CD4-positive, alpha-beta T cell treated with Interleukin-15 for 1 hour (primary cell): ENCODE results near the gene LIPC.

Experiments
- DNase-seq: peaks from one replicate; pipeline ENCODE4 v3.0.0-alpha.2; 2020

The LIPC gene

DNA sequence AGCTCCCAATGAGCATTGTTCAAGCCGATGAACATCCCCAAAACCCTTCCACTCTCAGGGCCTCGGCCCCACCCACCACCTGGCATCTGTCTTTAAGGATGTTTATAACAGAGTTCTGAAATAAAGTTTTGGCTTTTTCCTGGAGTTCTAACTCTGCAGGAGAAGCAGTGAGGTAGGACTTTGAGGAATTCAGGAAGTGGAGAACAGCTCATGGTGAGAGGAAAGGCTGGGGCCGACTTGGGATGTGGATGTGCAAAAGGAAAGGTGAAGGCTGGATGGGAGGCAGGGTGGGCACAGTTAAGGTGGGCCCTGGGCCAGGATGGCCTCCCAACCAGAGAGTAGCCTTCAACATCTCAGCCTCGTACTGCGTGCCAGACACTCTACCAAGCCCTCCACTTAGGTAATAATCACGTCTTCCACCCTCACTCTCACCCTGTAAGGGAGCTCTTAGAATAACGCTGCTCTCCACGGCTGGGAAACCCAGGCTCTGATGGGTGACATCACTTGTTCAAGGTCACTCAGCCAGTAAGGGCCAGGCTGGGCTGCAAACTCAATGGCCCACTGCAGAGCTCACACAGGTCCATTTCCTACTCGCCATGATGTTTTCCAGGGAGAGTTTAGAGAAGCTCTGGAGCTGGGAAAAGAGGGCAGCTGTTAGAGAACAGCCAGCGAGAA lies 28.5 kb downstream of the LIPC start:
- DNase-seq, result no peak

- no peak for DNase-seq
Observed at GRCh38 chr15:58460872-58461271, 29.1 kb downstream of the LIPC start.

DNA sequence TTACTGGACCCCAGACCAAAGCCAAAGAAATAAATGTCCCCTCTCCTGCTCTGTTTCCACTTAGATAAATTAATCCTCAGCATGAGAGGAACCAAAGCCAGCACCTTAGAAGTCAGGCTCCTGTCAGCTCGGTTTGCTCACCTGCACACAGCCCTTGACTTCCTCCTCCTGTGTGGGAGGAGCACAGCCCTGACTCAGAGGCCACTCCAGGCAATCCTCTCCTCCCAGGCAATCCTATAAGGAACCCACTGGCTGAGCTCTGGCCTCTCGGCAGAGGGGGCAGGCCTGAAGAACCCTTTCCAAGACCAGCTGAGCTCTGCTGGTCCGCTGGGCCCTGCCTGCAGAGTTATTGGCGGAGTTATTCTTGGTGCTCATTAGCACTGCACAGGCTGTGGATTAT lies 30.8 kb downstream of the LIPC start:
- no peak for DNase-seq

DNA sequence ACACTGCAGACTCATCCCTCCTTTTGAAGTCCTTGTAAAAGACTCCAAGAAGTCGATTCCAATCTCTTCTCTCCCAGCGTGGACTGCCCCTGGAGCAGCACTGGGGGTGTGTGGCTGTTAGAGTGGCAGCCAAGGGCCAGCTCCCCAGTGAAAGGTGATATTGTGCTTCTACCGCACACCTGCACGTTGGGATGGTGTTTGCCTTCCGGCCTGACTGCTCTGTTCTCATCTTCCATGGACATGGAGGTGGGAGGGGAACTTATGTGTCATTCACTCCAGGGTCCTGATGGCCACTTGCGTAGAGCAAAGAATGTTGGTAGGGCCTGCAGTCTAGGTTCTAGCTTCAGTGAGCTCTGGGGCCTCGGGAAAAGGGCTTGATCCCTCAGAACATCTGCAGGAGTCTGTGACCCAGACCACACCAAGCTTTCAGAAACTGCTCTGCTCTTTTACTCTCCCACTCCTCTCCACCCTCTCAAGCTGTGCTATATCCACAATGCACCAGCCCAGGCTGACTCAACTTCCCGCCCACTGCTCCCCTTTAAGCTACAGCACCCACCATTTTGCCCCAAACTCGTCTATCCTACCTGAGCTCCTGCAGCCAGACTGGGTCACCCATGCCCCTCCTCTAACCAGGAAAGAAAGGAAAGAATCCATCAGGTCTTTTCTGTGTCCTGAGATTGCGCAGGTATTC lies 31.3 kb downstream of the LIPC start:
- no peak for DNase-seq

GRCh38 chr15:58463815-58464650 lies 32.2 kb downstream of the LIPC start:
- DNase-seq, result no peak

DNA sequence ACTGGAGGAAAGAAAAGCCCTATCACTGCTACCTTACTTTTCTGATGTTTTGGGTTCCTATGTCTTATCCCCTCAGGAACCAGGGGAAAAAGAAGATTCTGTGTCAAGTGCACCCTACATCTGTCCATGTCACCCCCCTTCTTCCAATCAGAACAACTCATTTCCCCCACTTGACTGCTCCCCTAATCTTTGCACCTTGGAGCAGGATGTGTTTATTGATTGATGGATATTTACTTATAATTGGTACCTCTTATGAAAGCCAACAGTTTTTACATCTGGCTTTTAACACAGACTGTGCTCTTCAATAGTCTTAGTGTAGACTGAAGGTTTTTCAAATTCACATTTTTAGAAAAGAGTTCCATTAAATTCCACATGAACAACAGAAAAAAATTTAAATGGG lies 33.3 kb downstream of the LIPC start:
- DNase-seq, result no peak

- no peak for DNase-seq
Observed at GRCh38 chr15:58465866-58466517, 34.2 kb downstream of the LIPC start.

DNA sequence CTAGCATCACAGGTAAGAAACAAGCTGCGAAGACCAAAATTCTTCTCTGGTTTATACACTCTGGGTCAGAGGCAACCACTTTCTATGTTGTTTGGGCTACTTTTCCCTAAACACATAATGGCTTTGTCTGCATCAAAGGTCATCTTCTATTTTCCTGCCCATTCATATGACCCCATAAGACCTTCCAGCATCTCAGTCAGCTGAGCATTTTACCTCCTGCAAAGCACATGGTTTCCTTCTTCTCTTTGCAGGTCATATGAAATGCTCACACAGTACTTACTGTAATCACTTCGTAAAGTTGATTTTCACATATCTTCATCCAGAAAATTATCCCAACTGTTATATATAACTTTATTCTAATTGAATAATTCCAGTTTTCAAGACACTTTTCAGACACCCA lies 34.8 kb downstream of the LIPC start:
- no peak for DNase-seq

GRCh38 chr15:58467121-58467721 lies 35.4 kb downstream of the LIPC start:
- no peak for DNase-seq

DNA sequence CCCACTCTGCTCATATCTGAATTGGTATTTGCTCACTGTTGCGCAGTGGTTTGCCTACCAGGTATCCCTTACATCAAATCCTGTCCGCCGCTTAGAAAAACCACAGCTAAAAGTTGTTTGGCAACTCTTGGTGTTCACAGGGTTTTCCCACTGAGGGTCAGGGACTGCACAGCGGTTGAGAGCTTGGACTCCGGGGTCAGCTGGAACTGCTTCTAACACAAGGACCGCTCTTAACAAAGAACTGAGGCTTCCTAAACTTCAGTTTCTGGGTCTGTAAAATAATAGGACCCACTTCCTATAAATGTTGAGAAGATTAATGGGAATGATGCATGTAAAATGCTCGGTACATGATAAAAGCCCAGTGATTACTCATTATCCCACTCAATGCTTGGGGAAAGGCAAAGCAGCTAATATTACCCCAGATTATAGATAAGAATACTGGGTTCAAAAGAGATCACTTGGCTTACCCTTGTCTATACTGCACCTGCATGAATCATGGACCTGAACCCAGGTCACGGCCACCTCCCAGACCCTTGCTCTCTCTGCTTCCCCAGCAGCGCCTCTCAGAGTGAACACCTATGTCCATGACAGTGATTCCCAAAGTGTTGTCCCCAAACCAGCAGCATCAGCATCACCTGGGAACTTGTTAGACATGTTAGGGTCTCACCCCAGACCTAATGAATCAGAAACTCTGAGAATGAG lies 36.1 kb downstream of the LIPC start:
- no peak for DNase-seq

GRCh38 chr15:58469432-58470353 lies 37.9 kb downstream of the LIPC start:
- DNase-seq, result no peak

GRCh38 chr15:58471348-58471747 lies 39.6 kb downstream of the LIPC start:
- no peak for DNase-seq

GRCh38 chr15:58472221-58472620 lies 40.4 kb downstream of the LIPC start:
- no peak for DNase-seq

DNA sequence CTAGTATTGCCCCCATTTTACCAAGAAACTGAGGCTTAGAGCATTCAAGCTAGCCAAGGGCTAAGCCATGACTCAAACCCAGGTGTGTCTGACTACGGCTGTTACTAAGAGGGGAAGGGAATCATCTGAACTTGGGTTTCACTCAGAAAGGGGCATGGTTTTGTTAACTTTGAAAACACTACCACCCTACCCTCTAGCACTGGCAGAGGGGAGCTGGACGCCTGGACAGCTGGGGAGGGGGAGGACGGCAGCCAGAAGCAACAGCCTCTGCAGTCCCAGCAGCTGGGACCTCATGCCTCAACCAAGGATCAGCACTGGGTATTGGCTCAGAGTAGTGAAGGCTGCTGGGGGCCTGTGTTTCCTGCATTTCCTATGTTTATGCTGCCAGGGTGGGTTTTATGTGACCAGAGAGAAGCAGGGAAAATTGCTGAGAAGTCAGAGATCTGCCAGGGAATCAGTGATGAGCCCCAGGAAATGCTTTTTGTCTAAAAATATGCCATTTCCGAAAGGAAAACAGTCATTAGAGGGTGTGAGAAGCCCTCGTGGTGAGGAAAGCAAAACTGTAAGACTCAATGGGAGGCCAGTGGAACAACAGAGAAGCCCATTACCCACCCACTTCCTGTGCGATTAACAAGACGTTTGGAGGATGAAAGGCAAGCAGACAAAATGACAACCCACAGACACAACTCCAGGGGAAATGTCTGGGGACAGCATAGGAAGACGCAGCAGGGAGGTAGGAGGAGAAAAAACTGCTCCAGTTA lies 41.2 kb downstream of the LIPC start:
- DNase-seq, result peak; percentile 49

DNA sequence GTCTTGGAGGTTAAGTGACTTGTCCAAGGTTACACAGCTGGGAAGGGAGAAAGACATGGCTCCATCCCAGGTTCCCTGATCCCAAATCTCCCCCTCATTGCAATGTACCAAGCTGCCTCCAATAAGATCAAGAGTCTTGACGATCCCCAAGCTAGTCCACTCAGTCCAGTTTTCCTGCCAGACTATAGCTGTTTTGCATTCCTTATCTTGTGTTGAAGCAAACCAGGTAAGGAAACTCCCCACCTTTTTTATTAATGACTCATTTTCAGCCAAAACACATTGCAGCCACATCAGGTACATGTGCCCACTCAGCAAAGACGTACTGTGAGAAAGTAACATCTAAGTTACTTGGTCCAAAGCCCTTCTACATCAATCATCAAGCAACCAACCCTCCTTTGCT lies 41.9 kb downstream of the LIPC start:
- no peak for DNase-seq

GRCh38 chr15:58474741-58475323 lies 43.0 kb downstream of the LIPC start:
- no peak for DNase-seq

GRCh38 chr15:58475573-58476524 lies 44.1 kb downstream of the LIPC start:
- DNase-seq, result no peak

DNA sequence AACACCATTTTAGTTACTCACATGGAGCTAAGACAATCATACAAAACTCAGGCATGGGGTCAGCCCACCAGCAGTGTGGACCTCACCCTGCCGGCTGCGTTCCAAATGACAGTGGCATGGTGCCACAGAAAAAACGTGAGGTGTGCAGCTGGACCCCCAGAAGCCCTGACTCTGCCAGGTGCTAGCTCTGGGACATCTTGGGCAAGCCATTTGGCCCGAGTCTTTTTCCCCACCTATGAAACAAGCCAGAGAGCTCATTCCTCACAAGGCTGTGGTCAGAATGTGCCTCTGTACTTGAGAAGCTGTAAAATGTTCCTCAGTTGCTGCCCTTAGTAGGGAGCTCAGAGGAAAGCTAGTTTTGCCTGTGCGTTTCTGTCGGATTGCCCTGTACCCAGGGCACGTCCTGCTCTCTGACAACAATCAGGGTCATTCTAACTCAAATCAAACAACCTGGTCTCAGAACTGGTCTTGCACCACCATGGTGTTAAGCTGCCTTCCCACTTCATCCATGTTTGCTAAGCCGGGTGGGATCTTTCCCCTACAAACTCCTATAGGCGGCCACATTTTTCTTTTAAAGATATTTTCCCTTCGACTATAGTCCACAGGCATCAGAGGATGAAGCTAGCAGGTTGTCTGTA lies 44.9 kb downstream of the LIPC start:
- DNase-seq, result no peak
